DMS153 (cell line): ENCODE results near the gene SLC30A2.

Experiments used
- DNase-seq: peaks from one replicate; lab custom pipeline; 2025; lab: John Stamatoyannopoulos, UW

SLC30A2 gene

GRCh38 chr1:26038904-26039303, 7.0 kb downstream of the SLC30A2 start:
- DNase-seq, result no peak

GRCh38 chr1:26038477-26038876, 7.4 kb downstream of the SLC30A2 start:
- no peak for DNase-seq

- no peak for DNase-seq
Measured at GRCh38 chr1:26037904-26038303, 8.0 kb downstream of the SLC30A2 start.

GRCh38 chr1:26036756-26037281, 9.1 kb downstream of the SLC30A2 start:
- no peak for DNase-seq

- DNase-seq, result peak; percentile 62
Measured at GRCh38 chr1:26035959-26036755, 9.8 kb downstream of the SLC30A2 start.

- peak; percentile 92 for DNase-seq
Measured at GRCh38 chr1:26035203-26035958, 10.5 kb downstream of the SLC30A2 start.

GRCh38 chr1:26034504-26035202, 11.3 kb downstream of the SLC30A2 start:
- DNase-seq, result no peak

- DNase-seq, result no peak
Measured at GRCh38 chr1:26032656-26033357, 13.1 kb downstream of the SLC30A2 start.

GRCh38 chr1:26031611-26032220, 14.2 kb downstream of the SLC30A2 start:
- no peak for DNase-seq

- DNase-seq, result no peak
Measured at GRCh38 chr1:26031196-26031595, 14.7 kb downstream of the SLC30A2 start.

- no peak for DNase-seq
Measured at GRCh38 chr1:26029864-26030481, 15.9 kb downstream of the SLC30A2 start.

- DNase-seq, result no peak
Measured at GRCh38 chr1:26029054-26029863, 16.7 kb downstream of the SLC30A2 start.

- DNase-seq, result no peak
Measured at GRCh38 chr1:26028490-26028980, 17.4 kb downstream of the SLC30A2 start.

GRCh38 chr1:26027716-26028489, 18.0 kb downstream of the SLC30A2 start:
- no peak for DNase-seq

GRCh38 chr1:26025517-26025916, 20.4 kb downstream of the SLC30A2 start:
- no peak for DNase-seq

- no peak for DNase-seq
Measured at GRCh38 chr1:26025060-26025459, 20.9 kb downstream of the SLC30A2 start.

GRCh38 chr1:26023826-26024225, 22.1 kb downstream of the SLC30A2 start:
- DNase-seq, result no peak

- DNase-seq, result no peak
Measured at GRCh38 chr1:26023009-26023408, 22.9 kb downstream of the SLC30A2 start.

GRCh38 chr1:26022404-26022779, 23.5 kb downstream of the SLC30A2 start:
- no peak for DNase-seq
